IPS DF 4.7 (cell line): Measurements from ENCODE around the gene DCAF4L1.
A peak's percentile ranks its signal among the peaks of the same experiment; 100 is the strongest.

ENCODE experiments used
- DNase-seq: peaks from one replicate; pipeline ENCODE4 v3.0.0-alpha.2; 2013; ENCODE audit warnings: low spot score; ENCODE audit errors: extremely low read depth

DCAF4L1 gene

GRCh38 chr4:41990365-41991111 is 9.0 kb downstream of the DCAF4L1 start, which contains the start of gene SLC30A9:
Gene SLC30A9, plus strand, starts transcription at chr4:41990530. Its CDS starts 122 bp downstream, at chr4:41990652.
- DNase-seq, result peak; percentile 85

GRCh38 chr4:41991916-41992767 is 10.6 kb downstream of the DCAF4L1 start:
- no peak for DNase-seq

DNA sequence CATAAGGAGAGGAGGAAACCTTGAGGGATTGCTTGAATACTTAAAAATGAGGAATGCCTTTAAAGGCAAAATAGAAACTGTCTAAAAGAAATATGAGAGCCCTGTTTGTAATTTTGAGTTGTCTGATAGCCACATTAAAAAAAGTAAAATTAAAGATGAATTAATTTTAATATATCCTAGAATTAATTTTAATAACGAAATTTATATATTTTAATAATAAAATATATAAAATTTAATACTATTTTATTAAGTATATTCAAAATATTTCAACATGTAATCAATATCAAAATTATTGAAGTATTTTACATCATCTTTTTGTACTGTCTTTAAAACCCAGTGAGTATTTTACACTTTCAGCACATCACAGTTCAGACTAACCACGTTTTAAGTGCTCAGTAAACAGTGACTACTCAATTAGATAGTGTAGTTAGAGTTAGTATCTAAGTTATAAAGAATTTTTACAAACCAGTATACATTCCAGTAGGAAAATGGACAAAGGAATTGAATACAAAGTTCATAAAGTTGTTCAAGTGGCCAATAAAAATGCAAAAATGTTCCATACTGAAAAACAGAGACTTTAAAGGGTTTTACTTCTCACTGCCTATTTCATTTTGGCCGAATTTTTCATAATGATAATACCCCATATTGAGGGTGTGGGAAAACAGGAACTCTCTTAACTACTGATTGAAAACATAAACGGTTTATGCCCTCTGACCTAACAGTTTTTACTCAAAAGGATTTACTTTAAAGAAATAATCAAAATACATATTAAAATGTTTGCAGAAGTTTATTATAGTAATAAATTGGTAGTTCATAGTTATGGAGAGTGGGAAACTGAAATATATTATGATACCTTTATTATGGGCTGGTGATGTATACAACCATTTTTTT is 11.7 kb downstream of the DCAF4L1 start:
- DNase-seq, result no peak

DNA sequence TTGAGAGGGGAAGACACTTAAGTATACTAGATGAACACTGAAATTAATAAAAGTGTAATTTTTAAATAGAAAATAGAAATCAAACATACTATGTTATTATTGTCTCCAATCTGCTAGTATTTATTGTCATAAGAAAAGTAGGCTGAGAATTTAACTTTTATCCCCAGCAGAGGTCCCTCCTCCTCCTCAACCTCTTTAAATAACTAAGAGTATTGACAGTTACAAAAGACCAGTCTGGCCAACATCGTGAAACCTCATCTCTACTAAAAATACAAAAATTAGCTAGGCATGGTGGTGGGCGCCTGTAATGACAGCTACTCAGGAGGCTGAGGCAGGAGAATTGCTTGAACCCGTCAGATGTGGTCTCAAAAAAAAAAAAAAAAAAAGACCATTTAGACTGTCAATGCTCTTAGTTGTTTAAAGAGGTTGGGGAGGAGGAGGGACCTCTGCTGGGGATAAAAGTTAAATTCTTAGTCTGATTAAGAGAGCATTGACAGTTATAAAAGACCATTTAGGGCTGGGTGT is 13.0 kb downstream of the DCAF4L1 start:
- no peak for DNase-seq

- no peak for DNase-seq
These were observed 16.5 kb downstream of the DCAF4L1 start for GRCh38 chr4:41998019-41998418.

DNA sequence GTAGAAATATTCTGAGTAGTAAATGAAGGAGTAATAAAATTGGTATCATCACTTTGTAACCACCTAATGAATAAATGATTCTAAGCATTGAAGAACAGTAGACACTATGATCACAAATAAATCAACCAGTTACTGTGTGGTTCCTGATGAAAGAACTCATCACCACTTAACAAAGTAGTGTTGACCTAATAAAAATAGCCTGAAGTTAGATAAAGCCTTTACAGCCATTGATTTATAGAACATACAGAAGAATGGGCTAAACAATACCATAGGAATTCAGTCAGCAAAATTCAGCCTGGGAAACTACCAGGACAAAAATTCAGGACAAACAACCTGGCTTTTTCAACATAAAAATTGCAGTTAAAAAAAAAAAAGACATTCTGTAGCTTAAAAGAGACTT is 17.8 kb downstream of the DCAF4L1 start:
- DNase-seq, result no peak

- DNase-seq, result no peak
These were observed 26.6 kb downstream of the DCAF4L1 start for GRCh38 chr4:42008011-42008786.

GRCh38 chr4:42015438-42015837 is 33.9 kb downstream of the DCAF4L1 start:
- DNase-seq, result no peak

DNA sequence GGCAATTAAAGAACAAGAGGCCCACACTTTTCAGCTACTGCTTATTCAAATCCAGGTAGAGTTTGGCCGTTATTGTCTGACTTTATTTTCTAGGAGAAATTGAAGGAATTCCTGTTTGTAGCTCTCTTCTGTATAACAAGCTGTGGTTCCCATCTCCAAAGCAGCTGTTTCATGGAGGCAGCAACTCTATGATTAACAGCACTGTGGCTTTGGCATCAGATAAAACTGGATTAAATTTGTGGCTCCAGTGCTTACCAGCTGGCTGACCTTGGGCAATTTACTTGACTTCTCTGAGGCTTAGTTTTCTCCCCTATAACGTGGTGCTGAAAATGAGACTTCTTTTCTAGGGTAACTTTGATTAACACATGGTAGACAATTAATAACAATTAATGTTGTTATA is 36.9 kb downstream of the DCAF4L1 start:
- no peak for DNase-seq
